Measurements from ENCODE around the gene VAC14. TPM values are rescaled to one million over a fixed set of nuclear protein-coding genes. Genes with fewer than 3 reads are reported as not detected.

Gene VAC14
- total RNA-seq, 4 donors from 2014 or later = 18.6 to 32.2 (median 25.9) TPM

DNA sequence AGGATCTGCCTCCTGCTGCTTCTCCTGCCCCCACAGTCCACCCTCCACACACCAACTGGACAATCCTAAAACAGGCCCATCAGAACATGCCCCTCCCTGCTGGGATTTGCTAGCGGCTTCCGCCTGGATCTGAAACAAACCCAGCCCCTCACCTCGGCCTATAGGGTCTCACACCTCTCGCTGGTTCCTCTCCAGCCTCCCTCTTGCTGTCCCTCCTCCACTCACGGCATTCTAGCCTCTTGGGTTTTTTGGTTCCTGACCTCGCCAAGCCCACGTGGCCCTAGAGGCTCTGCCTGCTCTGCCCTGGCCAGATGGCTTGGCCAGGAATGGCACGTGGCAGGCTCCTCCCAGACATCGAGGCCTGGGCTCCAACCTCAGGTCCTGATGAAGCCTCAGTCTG, 99.4 kb downstream of the VAC14 start:
- Histone ChIP-seq H3K4me3 (no peak overlapping the region), H3K27me3 (no peaks in the 10 kb centered on the region), H3K27ac (peak overlapping the region; percentile 85 to 95 (median 90)), H3K4me1 (peaks cover 78 to 100% (median 86%) of the 10 kb centered on the region in 3 donors), H3K36me3 (no peaks in the 10 kb centered on the region), H3K9me3 (no peaks in the 10 kb centered on the region)
- intact Hi-C loops (cut with DNase I) = no loop called here
- DNase-seq = no peak
- whole genome bisulfite sequencing, 2 donors = 59 to 81% methylated on average over 8 to 9 of the region's 9 CpGs
- no peak for TF ChIP-seq POLR2A (IDR thresholded peaks at IDR 0.05)
- TF ChIP-seq, protein P1, sequence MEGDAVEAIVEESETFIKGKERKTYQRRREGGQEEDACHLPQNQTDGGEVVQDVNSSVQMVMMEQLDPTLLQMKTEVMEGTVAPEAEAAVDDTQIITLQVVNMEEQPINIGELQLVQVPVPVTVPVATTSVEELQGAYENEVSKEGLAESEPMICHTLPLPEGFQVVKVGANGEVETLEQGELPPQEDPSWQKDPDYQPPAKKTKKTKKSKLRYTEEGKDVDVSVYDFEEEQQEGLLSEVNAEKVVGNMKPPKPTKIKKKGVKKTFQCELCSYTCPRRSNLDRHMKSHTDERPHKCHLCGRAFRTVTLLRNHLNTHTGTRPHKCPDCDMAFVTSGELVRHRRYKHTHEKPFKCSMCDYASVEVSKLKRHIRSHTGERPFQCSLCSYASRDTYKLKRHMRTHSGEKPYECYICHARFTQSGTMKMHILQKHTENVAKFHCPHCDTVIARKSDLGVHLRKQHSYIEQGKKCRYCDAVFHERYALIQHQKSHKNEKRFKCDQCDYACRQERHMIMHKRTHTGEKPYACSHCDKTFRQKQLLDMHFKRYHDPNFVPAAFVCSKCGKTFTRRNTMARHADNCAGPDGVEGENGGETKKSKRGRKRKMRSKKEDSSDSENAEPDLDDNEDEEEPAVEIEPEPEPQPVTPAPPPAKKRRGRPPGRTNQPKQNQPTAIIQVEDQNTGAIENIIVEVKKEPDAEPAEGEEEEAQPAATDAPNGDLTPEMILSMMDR (IDR thresholded peaks at IDR 0.05) = no peak

DNA sequence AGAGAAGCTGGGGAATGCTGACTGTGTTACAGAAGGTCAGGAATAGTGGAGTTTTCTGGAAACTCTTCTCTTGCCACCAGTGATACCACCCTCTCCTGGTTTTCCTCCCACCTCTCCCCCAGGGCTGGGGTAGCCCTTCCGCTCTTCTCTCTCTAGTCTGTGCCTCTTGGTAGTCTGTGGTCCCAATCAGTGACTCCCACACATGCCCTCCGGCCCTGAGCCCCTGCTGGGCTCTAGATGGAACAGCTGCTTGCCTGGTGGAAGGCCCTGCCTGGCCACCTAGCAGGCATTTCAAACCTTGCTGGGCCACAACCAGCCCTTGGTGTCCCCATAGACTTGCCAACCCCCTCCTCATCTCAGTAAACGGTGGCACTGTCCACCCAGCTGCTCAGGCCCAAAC, 99.9 kb downstream of the VAC14 start:
- H3K9me3 ChIP-seq = no peaks in the 10 kb centered on the region
- DNase-seq = no peak
- H3K4me1 ChIP-seq = peaks cover 84 to 100% (median 86%) of the 10 kb centered on the region in 3 donors

DNA sequence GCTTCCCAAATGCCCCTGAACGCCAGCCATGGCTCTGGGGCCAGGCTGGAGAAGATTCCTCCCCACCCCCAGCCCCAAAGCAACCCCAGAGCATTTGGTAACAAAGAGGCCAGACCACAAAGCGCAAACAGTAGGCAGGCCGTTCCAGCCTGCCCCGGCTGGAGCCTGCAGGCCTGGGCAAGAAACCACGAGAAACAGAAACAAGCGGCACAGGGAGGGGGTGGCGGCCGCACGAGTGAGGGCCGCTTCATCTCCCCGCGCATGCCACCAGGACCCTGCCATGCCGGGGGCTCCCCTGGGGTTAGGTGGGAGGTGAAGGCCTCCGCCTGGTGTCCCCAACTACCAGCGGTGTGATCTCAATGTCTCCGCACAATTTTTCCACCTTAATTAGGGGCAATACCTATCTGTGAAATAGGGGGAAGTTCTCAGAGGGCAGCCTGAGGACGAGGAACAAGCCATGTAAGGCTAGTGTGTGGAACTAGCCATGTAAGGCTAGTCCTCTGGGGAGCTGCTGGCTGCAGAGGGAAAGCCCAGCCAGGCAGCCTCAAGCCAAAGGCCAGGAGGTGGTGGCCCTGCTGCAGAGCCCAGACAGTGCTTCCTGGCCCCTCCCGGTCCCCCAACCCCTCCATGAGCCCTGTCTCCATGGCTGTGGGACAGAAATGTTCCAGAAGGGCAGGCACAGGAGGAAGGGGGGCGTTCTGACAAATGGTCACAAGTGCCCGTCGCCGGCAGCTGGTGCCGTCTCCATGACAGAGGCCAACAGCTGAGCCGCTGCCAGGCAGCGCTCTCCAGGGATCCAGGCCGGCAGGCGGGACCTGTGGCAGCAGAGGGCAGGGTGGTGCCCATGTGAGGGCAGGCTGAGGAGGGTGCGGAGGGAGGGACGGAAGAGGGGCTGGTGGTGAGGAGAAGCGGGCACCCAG, 100.6 kb downstream of the VAC14 start:
- Histone ChIP-seq H3K36me3 (no peaks in the 10 kb centered on the region), H3K9me3 (no peaks in the 10 kb centered on the region), H3K27me3 (no peaks in the 10 kb centered on the region), H3K4me3 (no peak overlapping the region), H3K4me1 (peaks cover 90 to 100% (median 91%) of the 10 kb centered on the region in 3 donors), H3K27ac (peak overlapping the region; percentile 85 to 95 (median 90))
- TF ChIP-seq, protein P1 (IDR thresholded peaks at IDR 0.05) = no peak
- no peak for TF ChIP-seq POLR2A (IDR thresholded peaks at IDR 0.05)
- 33% methylated on average over 21 of the region's 30 CpGs; no CpG with 5 or more reads in 1 of the 2 donors for WGBS, 2 donors
- no peak for DNase-seq
- intact Hi-C loops (cut with DNase I) = no loop called here

More for the DNA sequence above, 99.9 kb downstream of the VAC14 start:
- 83% methylated on average over 1 to 3 of the region's 3 CpGs for WGBS, 2 donors
- Histone ChIP-seq H3K36me3 (no peaks in the 10 kb centered on the region), H3K27me3 (no peaks in the 10 kb centered on the region), H3K27ac (peak overlapping the region; percentile 85 to 95 (median 90)), H3K4me3 (no peak overlapping the region)
- intact Hi-C loops (cut with DNase I) = no loop called here
- TF ChIP-seq, protein P1 (IDR thresholded peaks at IDR 0.05) = no peak
- TF ChIP-seq POLR2A (IDR thresholded peaks at IDR 0.05) = no peak

DNA sequence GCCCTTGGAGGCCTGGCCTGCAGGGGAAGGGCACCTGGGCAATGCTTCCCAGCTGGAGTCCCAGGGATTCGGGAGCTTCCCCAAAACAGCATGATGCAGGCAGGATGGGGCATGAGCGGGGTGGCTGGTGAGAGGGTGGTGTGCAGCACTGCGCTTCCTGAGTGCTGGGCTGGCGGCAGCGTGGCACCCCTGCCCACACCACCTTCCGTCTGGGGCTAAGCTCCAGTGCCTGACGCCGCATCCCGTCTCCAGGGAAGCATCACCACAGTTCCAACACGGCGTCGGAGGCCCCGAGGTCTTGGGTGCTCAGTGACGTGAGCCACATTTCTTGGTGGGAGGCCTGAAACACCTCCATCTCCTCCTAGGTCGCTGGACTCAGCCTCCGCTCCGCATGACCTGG, 101.3 kb downstream of the VAC14 start:
- no peak overlapping the region for H3K4me3 ChIP-seq
- no peak for DNase-seq
- H3K27me3 ChIP-seq = no peaks in the 10 kb centered on the region
- TF ChIP-seq POLR2A (IDR thresholded peaks at IDR 0.05) = no peak
- TF ChIP-seq, protein P1 (IDR thresholded peaks at IDR 0.05) = no peak
- H3K27ac ChIP-seq = peak overlapping the region; percentile 85 to 95 (median 90)
- intact Hi-C loops (cut with DNase I) = no loop called here
- H3K4me1 ChIP-seq = peaks cover 95 to 100% (median 97%) of the 10 kb centered on the region in 3 donors
- H3K36me3 ChIP-seq = no peaks in the 10 kb centered on the region
- 56% methylated on average over 15 of the region's 17 CpGs; no CpG with 5 or more reads in 1 of the 2 donors for WGBS, 2 donors
- no peaks in the 10 kb centered on the region for H3K9me3 ChIP-seq

DNA sequence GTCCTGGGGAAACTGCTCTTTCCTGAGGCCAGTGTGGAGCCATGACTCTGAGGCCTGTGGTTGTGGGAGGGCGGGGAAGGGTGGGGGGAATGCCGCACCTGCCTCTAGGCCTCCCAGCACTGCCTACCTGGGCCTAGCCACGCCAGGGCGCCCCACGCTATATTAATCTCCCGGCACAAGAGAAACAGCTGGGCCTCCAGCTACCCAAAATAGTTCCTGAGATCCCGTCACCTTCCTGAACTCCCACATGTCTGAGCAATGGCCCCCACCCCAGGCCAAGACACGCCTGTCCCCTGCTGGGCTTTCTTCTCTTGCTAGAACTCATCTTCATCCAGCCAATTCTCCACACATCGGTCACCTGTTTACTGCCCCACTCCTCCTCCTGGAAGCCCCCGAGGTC, 102.1 kb downstream of the VAC14 start:
- H3K9me3 ChIP-seq = no peaks in the 10 kb centered on the region
- no peak for DNase-seq
- no peaks in the 10 kb centered on the region for H3K36me3 ChIP-seq
- WGBS, 2 donors = 62 to 71% methylated on average over 8 of the region's 10 CpGs
- peaks cover 96 to 100% (median 98%) of the 10 kb centered on the region in 3 donors for H3K4me1 ChIP-seq
- H3K27me3 ChIP-seq = no peaks in the 10 kb centered on the region
- intact Hi-C loops (cut with DNase I) = no loop called here
- H3K4me3 ChIP-seq = no peak overlapping the region
- peak overlapping the region; percentile 85 to 95 (median 90) for H3K27ac ChIP-seq
- TF ChIP-seq, protein P1 (IDR thresholded peaks at IDR 0.05) = no peak
- TF ChIP-seq POLR2A (IDR thresholded peaks at IDR 0.05) = no peak

All from esophagus squamous epithelium (tissue), 5 donors.